Activated T-cell treated with anti-CD3 and anti-CD28 coated beads, Interleukin-2, amount 50 U/mL, for 72 hours (primary cell): ENCODE data around the gene SEC61A2. TPM values are rescaled to one million over a fixed set of nuclear protein-coding genes. Genes with fewer than 3 reads are reported as not detected.
"Not testable (repeated sequence)": the region's sequence is repeated elsewhere in the genome, so short reads cannot be mapped to it uniquely, and the experiment has no call there.

ENCODE experiments used
- ATAC-seq, 2 donors: fragments of 150-1000 bp; cut with Tn5 transposase; replicated peaks in 1 of 2; 2 replicates each; pipeline ENCODE4 v1.10.0; 2021; ENCODE audit warnings: moderate library complexity in 2 of 2, mild to moderate bottlenecking in 1 of 2
- DNase-seq, 2 donors: peaks; one replicate each; pipeline ENCODE4 v3.0.0; 2021 to 2022; ENCODE audit warnings: mixed read lengths in 1 of 2
- H3K27ac Mint-ChIP-seq: one replicate; pipeline ENCODE4 v1.8.0; 2022; ENCODE audit warnings: mild to moderate bottlenecking, moderate library complexity, mixed read lengths
- H3K27me3 Mint-ChIP-seq: one replicate; pipeline ENCODE4 v1.8.0; 2022; ENCODE audit warnings: low read depth, mixed read lengths
- H3K36me3 Mint-ChIP-seq, 2 donors: one replicate each; pipeline ENCODE4 v1.8.0; 2022; ENCODE audit warnings: mixed read lengths in 2 of 2, mild to moderate bottlenecking in 1 of 2; ENCODE audit not compliant: insufficient read depth in 2 of 2
- H3K4me1 Mint-ChIP-seq: one replicate; pipeline ENCODE4 v1.8.0; 2022; ENCODE audit warnings: low read depth, mixed read lengths
- H3K4me3 Mint-ChIP-seq, 2 donors: one replicate each; pipeline ENCODE4 v1.8.0; 2022; ENCODE audit warnings: mild to moderate bottlenecking in 2 of 2, mixed read lengths in 2 of 2, moderate library complexity in 2 of 2
- H3K9me3 Mint-ChIP-seq, 2 donors: one replicate each; pipeline ENCODE4 v1.8.0; 2022; ENCODE audit warnings: mixed read lengths in 2 of 2
- total RNA-seq, 2 donors: library from RNA; stranded (reverse); gene quantifications; one replicate each; pipeline ENCODE4 v1.2.3, GENCODE V29; 2022

Gene SEC61A2
- total RNA-seq, 2 donors from 2014 or later, result 20.3 to 20.9 TPM

DNA sequence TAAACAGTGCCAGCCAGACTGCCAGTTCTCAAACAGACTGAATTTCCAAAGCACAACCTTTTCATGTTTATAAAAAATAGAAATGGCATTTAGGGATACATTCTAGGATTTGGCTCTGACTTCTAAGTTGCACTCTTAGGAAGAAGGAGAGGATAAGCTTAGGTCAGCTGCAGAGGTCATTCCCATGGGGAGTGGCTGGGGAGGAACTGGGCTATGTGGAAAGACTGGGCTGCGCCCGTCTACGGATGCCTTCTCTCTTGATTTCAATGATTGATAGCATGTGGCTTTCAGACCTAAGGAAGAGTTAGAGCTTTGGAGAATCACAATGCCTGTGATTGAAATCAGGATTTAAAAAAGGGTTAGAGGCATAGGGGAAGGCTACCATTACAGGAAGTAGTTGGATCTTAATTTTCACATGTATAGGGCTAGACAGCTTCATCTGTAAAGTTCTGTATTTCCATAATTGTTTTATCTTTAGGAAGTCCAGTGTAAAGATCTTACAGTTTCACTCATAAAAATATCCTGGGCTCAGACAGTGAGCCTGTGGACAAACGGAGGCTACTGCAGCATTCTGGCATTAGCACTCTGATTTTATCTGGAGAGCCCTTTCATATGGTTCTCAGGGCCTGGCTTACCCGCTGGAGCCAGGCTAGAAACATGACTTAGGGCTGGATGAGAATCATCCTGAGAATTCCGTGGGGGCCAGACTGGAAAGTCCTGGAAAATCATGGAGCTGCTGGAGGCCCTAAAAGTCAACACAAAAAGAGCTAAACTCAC is 36.7 kb downstream of the SEC61A2 start:
- DNase-seq (no peak), ATAC-seq (no peak)
- H3K4me3 Mint-ChIP-seq, result no peak overlapping the region
- H3K9me3 Mint-ChIP-seq, result no peaks in the 10 kb centered on the region
- H3K36me3 Mint-ChIP-seq, result peaks cover 11 to 36% of the 10 kb centered on the region in 2 donors
- no peaks in the 10 kb centered on the region for H3K4me1 Mint-ChIP-seq
- H3K27me3 Mint-ChIP-seq, result no peaks in the 10 kb centered on the region
- H3K27ac Mint-ChIP-seq, result peak overlapping the region; percentile 65

DNA sequence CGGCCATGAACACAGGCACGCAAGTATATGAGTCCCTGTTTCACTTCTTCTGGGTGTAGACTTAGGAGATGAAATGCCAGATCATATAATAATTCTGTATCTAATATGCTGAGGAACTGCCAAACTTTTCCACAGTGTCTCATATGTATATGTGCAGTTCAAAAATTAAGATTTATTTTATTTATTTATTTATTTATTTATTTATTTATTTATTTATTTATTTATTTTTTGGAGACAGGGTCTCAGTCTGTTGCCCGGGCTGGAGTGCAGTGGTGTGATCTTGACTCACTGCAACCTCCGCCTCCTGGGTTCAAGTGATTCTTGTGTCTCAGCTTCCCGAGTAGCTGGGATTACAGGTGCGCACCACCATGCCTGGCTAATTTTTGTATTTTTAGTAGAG is 42.0 kb downstream of the SEC61A2 start:
- H3K27me3 Mint-ChIP-seq, H3K4me1 Mint-ChIP-seq, DNase-seq, H3K4me3 Mint-ChIP-seq, ATAC-seq, H3K9me3 Mint-ChIP-seq: not testable (repeated sequence)
- Mint-ChIP-seq H3K36me3 (peaks cover 15 to 28% of the 10 kb centered on the region in 2 donors), H3K27ac (peak overlapping the region; percentile 43)

DNA sequence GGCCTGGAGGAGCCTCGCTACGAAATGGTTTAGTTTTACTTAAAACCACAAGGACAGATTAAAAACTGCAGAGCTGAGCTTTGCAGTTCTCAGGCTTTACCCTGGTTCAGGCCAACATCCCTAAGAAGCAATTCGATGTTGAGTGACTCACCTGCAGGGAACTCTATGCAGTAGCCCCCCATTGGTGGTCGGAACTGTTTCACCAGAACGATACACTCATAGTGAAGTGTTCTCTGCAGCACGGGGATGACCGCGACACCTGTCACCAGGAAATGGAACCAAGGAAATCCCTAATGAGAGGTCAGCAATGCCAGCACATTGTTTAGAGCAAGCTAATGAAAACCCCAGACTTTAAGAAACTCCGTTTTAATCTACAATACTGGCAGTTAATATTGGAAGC is 48.2 kb downstream of the SEC61A2 start:
- peak in 1 of 2 donors; percentile 30 for ATAC-seq
- Mint-ChIP-seq H3K27me3 (no peaks in the 10 kb centered on the region), H3K9me3 (no peaks in the 10 kb centered on the region), H3K27ac (no peak overlapping the region), H3K36me3 (peaks cover 8 to 19% of the 10 kb centered on the region in 2 donors), H3K4me3 (no peak overlapping the region), H3K4me1 (peaks cover 19% of the 10 kb centered on the region)
- peak; percentile 17 to 30 for DNase-seq

DNA sequence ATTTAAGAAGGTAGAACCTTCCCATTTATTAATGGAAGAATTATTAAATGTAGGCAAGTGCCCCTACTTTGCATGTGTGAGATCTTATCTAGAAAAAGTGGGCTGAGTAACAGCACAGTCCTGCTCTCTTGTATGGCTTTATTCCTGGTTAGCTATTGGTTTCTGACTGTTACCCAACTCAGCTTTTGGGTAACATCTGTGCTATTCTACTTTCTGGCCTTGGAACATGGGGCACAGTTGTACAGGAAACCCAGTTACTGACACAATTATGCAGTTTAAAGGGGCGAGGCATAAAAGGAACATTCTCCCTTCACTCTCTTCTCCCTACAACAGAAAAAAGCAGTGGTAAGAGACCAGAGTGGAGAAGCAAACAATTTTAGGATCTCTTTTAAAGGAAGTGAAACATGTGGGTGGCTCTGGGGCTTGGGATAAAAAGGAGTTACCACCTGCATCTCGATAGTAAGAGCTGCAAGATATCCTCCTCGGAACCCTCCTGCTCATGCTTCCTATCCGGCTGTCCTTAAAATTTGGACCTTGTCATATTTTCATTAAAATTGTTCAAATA is 50.2 kb downstream of the SEC61A2 start:
- H3K36me3 Mint-ChIP-seq, result peaks cover 4 to 16% of the 10 kb centered on the region in 2 donors
- DNase-seq (no peak), ATAC-seq (no peak)
- H3K27ac Mint-ChIP-seq, result peak overlapping the region; percentile 56
- H3K4me3 Mint-ChIP-seq, result no peak overlapping the region
- no peaks in the 10 kb centered on the region for H3K27me3 Mint-ChIP-seq
- H3K9me3 Mint-ChIP-seq, result no peaks in the 10 kb centered on the region
- H3K4me1 Mint-ChIP-seq, result peaks cover 19% of the 10 kb centered on the region

DNA sequence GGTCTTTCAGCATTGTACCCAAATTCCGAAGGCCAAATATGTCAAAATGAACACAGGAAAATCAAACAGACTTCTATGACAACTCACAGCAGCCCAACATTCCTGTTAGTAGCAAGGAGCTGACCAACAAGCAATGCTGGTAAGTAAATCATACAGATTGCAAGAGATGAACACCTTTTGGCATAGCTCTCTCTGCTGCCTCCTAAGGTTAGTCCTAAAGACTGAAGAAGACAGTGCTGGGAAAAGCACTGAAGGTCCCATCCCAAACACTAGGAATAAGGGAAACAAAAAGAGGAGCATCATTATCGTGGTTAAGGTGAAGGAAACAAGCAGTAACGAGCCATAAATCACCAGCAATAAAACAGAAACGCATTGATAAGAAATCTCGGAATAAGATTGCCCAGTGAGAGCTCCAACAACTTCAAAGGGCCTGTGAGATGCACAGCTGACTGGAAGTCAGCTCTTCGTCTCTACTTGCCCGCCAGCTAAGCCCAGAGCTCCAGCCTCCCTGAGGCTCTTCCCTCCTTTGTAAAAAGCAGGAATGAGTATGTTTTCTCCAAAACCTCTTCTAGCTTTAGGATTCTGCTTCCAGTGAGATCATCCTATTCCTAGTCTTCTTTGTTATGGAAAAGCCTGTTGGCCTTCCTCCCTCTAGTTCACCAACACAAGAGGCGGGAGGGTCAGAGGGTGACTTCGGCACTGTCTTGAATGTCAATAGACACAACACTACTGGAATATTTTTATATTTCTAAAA is 50.9 kb downstream of the SEC61A2 start:
- Mint-ChIP-seq H3K27ac (peak overlapping the region; percentile 87), H3K9me3 (no peaks in the 10 kb centered on the region), H3K36me3 (peaks cover 6 to 20% of the 10 kb centered on the region in 2 donors), H3K4me1 (peaks cover 21% of the 10 kb centered on the region), H3K27me3 (no peaks in the 10 kb centered on the region), H3K4me3 (no peak overlapping the region)
- ATAC-seq, result no peak
- DNase-seq, result no peak

DNA sequence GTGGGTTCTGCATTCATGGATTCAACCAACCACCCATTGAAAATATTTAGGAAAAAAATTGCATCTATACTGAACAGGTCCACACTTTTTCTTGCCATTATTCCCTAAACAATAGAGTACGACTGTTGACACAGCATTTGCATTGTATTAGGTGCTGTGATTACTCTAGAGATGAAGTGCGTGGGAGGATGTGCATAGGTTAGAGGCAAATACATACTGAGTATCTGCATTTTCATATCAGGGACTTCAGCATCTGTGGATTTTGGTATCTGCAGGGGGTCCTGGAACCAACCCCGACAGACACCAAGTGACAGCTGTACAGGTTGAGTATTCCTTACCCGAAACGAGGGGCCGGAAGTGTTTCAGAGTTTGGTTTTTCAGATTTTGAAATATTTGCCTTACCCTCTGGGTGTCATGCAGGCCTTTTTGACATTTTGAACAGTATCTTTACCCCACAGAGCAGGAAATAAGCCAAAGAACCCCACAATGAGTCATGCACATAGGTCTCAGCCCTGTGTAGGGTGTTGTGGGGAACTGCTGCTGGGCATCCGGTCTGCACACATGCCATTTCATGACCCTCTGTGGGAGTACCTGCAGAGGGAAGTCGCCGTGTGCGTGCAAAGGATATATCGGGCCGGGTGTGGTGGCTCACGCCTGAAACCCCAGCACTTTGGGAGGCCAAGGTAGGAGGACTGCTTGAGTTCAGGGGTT is 51.7 kb downstream of the SEC61A2 start:
- Mint-ChIP-seq H3K9me3 (no peaks in the 10 kb centered on the region), H3K27me3 (no peaks in the 10 kb centered on the region), H3K36me3 (peaks cover 6 to 21% of the 10 kb centered on the region in 2 donors), H3K4me3 (peak overlapping the region in 1 of 2 donors; percentile 73), H3K4me1 (peaks cover 29% of the 10 kb centered on the region), H3K27ac (peak overlapping the region; percentile 87)
- DNase-seq, result peak; percentile 74 to 76
- peak; percentile 99 for ATAC-seq

DNA sequence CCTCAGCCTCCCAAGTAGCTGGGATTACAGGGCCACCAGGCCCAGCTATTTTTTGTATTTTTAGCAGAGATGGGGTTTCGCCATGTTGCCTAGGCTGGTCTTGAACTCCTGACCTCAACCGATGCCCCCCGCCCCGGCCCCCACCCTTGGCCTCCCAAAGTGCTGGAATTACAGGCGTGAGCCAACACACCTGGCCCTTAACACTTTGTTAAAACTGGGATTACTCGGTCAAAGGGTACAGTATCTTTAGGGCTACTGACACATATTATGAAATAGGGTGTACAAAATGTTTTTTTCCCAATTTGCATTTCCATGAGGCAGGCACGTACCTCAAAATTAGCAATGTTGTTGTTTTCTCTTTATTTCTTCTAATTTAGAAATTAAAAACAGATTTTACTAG is 54.7 kb downstream of the SEC61A2 start:
- H3K9me3 Mint-ChIP-seq, result no peaks in the 10 kb centered on the region
- H3K27me3 Mint-ChIP-seq, result no peaks in the 10 kb centered on the region
- ATAC-seq (no peak), DNase-seq (no peak)
- H3K4me1 Mint-ChIP-seq, result peaks cover 51% of the 10 kb centered on the region
- no peak overlapping the region for H3K27ac Mint-ChIP-seq
- no peak overlapping the region for H3K4me3 Mint-ChIP-seq
- peaks cover 12 to 25% of the 10 kb centered on the region in 2 donors for H3K36me3 Mint-ChIP-seq

DNA sequence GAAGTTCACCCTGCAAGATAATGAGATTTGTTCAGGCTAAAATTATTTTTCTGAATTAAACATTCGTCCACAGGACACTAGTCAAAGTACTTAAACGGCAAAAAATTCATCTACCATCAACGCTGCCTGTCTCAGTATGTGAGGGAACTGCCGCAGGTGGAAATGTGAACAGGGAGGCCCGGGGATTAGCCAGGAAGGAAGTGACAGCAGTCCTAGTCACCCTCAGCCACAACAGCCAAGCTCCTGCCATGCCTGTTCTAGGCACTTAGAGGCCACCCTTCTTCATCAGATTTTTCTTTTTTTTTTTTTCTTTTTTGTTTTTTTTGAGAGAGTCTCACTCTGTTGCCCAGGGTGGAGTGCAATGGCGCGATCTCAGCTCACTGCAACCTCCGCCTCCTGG is 56.8 kb downstream of the SEC61A2 start:
- Mint-ChIP-seq H3K4me1 (peaks cover 51% of the 10 kb centered on the region), H3K27ac (peak overlapping the region; percentile 78), H3K36me3 (peaks cover 10 to 24% of the 10 kb centered on the region in 2 donors), H3K27me3 (no peaks in the 10 kb centered on the region), H3K4me3 (peak overlapping the region; percentile 31 to 62), H3K9me3 (no peaks in the 10 kb centered on the region)
- ATAC-seq (peak; percentile 40 to 58), DNase-seq (peak; percentile 23 to 28)

DNA sequence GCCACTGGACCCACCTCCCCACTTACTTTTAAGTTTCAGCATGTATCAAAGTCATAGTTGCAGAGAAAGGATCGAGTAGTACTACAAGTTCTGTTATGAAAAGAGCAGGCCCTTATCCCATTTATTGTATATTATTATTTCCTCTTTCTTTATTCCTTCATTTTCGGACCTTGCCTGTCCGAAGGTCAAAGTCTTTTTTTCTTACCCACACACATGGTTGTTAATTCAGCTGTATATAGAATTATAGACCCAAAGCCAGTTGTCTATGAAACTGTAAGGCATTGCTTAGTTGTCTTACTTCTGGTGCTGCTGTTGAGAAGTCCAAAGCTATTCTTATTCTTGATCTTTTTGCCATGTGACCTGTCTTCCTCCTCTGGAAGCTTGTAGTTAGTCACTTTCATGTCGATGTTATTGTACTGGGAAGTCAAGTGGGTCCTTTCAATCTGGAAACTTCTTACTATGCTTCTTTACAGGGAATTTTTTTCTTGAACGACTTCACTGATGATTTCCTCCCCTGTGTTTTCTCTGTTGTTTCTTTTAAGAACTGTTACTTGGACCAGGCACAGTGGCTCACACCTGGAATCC is 57.9 kb downstream of the SEC61A2 start:
- peaks cover 53% of the 10 kb centered on the region for H3K4me1 Mint-ChIP-seq
- no peaks in the 10 kb centered on the region for H3K27me3 Mint-ChIP-seq
- H3K9me3 Mint-ChIP-seq, result no peaks in the 10 kb centered on the region
- H3K36me3 Mint-ChIP-seq, result peaks cover 9 to 20% of the 10 kb centered on the region in 2 donors
- peak overlapping the region; percentile 78 for H3K27ac Mint-ChIP-seq
- ATAC-seq (no peak), DNase-seq (no peak)
- H3K4me3 Mint-ChIP-seq, result no peak overlapping the region

DNA sequence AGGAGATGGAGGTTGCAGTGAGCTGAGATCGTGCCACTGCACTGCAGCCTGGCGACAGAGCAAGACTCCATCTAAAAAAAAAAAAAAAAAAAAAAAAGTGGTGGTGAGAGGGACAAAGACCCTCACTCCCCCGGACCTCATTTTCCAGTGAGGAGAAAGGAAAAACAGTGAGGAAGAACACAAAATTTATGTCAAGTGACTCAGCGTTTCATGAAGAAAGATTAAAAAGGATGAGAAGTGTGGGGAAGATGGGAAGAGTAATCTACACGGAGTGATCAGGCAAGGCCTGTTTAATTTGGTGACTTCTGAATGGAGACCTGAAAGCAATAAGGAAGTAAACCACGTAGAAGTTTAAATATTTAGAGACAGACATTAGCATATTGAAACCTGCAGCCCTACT is 59.2 kb downstream of the SEC61A2 start:
- no peak for DNase-seq
- Mint-ChIP-seq H3K27me3 (no peaks in the 10 kb centered on the region), H3K27ac (no peak overlapping the region), H3K4me3 (no peak overlapping the region), H3K9me3 (no peaks in the 10 kb centered on the region), H3K36me3 (peaks cover 8 to 19% of the 10 kb centered on the region in 2 donors), H3K4me1 (peaks cover 61% of the 10 kb centered on the region)
- ATAC-seq, result no peak

DNA sequence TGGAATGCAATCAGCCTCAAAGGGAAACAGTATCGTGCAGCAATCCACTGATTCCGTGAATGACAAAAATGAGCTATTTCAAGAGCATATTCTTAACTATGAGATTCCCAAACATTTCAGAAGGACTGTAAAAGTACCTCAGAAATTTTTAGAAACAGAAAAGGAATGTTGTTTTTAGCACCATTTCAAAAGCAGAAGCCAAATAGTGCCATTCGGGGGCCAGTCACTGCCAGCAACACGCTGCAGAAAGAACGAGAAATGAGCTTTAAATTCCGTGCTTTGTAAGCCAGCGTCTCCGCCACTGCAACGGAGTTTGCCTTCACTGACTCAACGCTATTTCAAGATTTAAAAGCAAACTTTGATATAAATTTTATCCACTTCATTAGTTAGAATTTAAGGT is 59.9 kb downstream of the SEC61A2 start:
- ATAC-seq, result no peak
- Mint-ChIP-seq H3K27ac (no peak overlapping the region), H3K9me3 (no peaks in the 10 kb centered on the region), H3K4me1 (peaks cover 69% of the 10 kb centered on the region), H3K36me3 (peaks cover 8 to 22% of the 10 kb centered on the region in 2 donors), H3K27me3 (no peaks in the 10 kb centered on the region), H3K4me3 (no peak overlapping the region)
- DNase-seq, result no peak

DNA sequence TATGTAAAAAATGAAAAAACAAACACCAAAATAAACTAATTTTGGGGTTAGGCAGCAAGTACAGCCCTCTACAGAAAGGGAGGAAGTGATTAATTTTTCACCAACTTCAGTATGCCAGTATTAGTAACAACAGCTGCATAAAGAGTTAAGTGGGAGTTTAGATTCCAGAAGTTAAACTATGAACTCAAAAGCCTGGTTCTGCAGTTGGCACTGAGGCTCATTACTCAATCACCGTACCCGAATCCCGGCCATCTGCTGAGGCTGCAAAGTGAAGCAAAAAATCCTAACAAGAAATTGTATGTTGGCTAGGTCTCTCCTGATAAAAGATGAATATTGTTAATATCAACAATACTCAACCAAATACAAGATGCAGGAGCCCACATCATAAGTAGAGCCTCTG is 62.2 kb downstream of the SEC61A2 start:
- H3K27me3 Mint-ChIP-seq, result no peaks in the 10 kb centered on the region
- H3K9me3 Mint-ChIP-seq, result no peaks in the 10 kb centered on the region
- peaks cover 19 to 23% of the 10 kb centered on the region in 2 donors for H3K36me3 Mint-ChIP-seq
- no peak for ATAC-seq
- no peak for DNase-seq
- peak overlapping the region in 1 of 2 donors; percentile 54 for H3K4me3 Mint-ChIP-seq
- peaks cover 66% of the 10 kb centered on the region for H3K4me1 Mint-ChIP-seq
- peak overlapping the region; percentile 86 for H3K27ac Mint-ChIP-seq
